Measurements from ENCODE around the gene MTURN. TPM values are rescaled to one million over a fixed set of nuclear protein-coding genes. Genes with fewer than 3 reads are reported as not detected.
A peak's percentile ranks its signal among the peaks of the same experiment; 100 is the strongest.

MTURN gene
- polyA plus RNA-seq, 1 donor (not counting 4 experiments of a cell fraction or from before 2014, with no cell fraction given), result 10.8 TPM

GRCh38 chr7:30165590-30165989, 30.8 kb downstream of the MTURN start:
- Histone ChIP-seq H3K4me1 (ENCODE audit: control insufficient read depth, extremely low read depth, insufficient read depth, low read length) (peaks cover 70% of the 10 kb centered on the region), H3K36me3 (ENCODE audit: control insufficient read depth in 2 of 2, extremely low read depth in 1 of 2, insufficient read depth in 2 of 2, low read length in 2 of 2) (no peaks in the 10 kb centered on the region), H3K9me1 (ENCODE audit: control insufficient read depth, extremely low read depth, insufficient read depth, low read length) (no peaks in the 10 kb centered on the region), H3K9ac (ENCODE audit: control insufficient read depth, extremely low read depth, insufficient read depth, low read length) (peak overlapping the region; percentile 63), H3K27me3 (ENCODE audit: control insufficient read depth, extremely low read depth, insufficient read depth, low read length) (no peaks in the 10 kb centered on the region), H3K4me3 (ENCODE audit: control insufficient read depth in 2 of 3, extremely low read depth in 1 of 3, insufficient read depth in 2 of 3, low read depth in 1 of 3, low read length in 3 of 3) (no peak overlapping the region), H3K9me3 (ENCODE audit: control insufficient read depth, low read depth, low read length) (no peaks in the 10 kb centered on the region), H4K20me1 (ENCODE audit: control insufficient read depth, extremely low read depth, insufficient read depth, low read length) (no peaks in the 10 kb centered on the region), H2AFZ (ENCODE audit: control insufficient read depth, low read length) (no peak overlapping the region), H3K4me2 (ENCODE audit: control insufficient read depth, extremely low read depth, insufficient read depth, low read depth, low read length) (peak overlapping the region; percentile 55), H3K79me2 (ENCODE audit: control insufficient read depth, insufficient read depth, low read length) (no peaks in the 10 kb centered on the region), H3K27ac (ENCODE audit: control insufficient read depth, insufficient read depth, low read length) (peak overlapping the region; percentile 77)
- TF ChIP-seq CTCF (optimal IDR thresholded peaks at IDR 0.05 in 1 of 3, IDR thresholded peaks at IDR 0.05 in 1 of 3, conservative IDR thresholded peaks at IDR 0.05 in 1 of 3; ENCODE audit: extremely low read depth in 1 of 3, insufficient read depth in 2 of 3, low read length in 3 of 3) (no peak), EZH2 (IDR thresholded peaks at IDR 0.05; ENCODE audit: low read length) (no peak)
- dilution Hi-C loops (cut with MboI; ENCODE audit: extremely low pct_ligation_motif_present, low sequenced_read_pairs), result no loop called here
- no peak for DNase-seq (ENCODE audit: low read depth, low spot score)
- FAIRE-seq, result peak; percentile 36

GRCh38 chr7:30166155-30166840, 31.5 kb downstream of the MTURN start:
- TF ChIP-seq EZH2 (IDR thresholded peaks at IDR 0.05; ENCODE audit: low read length) (no peak), CTCF (optimal IDR thresholded peaks at IDR 0.05 in 1 of 3, IDR thresholded peaks at IDR 0.05 in 1 of 3, conservative IDR thresholded peaks at IDR 0.05 in 1 of 3; ENCODE audit: extremely low read depth in 1 of 3, insufficient read depth in 2 of 3, low read length in 3 of 3) (no peak)
- Histone ChIP-seq H3K9me3 (ENCODE audit: control insufficient read depth, low read depth, low read length) (no peaks in the 10 kb centered on the region), H3K4me3 (ENCODE audit: control insufficient read depth in 2 of 3, extremely low read depth in 1 of 3, insufficient read depth in 2 of 3, low read depth in 1 of 3, low read length in 3 of 3) (peak overlapping the region in 2 of 3 experiments; percentile 4 to 23), H2AFZ (ENCODE audit: control insufficient read depth, low read length) (no peak overlapping the region), H3K9me1 (ENCODE audit: control insufficient read depth, extremely low read depth, insufficient read depth, low read length) (no peaks in the 10 kb centered on the region), H4K20me1 (ENCODE audit: control insufficient read depth, extremely low read depth, insufficient read depth, low read length) (no peaks in the 10 kb centered on the region), H3K9ac (ENCODE audit: control insufficient read depth, extremely low read depth, insufficient read depth, low read length) (peak overlapping the region; percentile 63), H3K27me3 (ENCODE audit: control insufficient read depth, extremely low read depth, insufficient read depth, low read length) (no peaks in the 10 kb centered on the region), H3K79me2 (ENCODE audit: control insufficient read depth, insufficient read depth, low read length) (no peaks in the 10 kb centered on the region), H3K4me1 (ENCODE audit: control insufficient read depth, extremely low read depth, insufficient read depth, low read length) (peaks cover 70% of the 10 kb centered on the region), H3K27ac (ENCODE audit: control insufficient read depth, insufficient read depth, low read length) (peak overlapping the region; percentile 77), H3K4me2 (ENCODE audit: control insufficient read depth, extremely low read depth, insufficient read depth, low read depth, low read length) (peak overlapping the region; percentile 55), H3K36me3 (ENCODE audit: control insufficient read depth in 2 of 2, extremely low read depth in 1 of 2, insufficient read depth in 2 of 2, low read length in 2 of 2) (no peaks in the 10 kb centered on the region)
- dilution Hi-C loops (cut with MboI; ENCODE audit: extremely low pct_ligation_motif_present, low sequenced_read_pairs), result no loop called here
- FAIRE-seq (peak; percentile 93), DNase-seq (ENCODE audit: low read depth, low spot score) (no peak)
